ENCODE measurements around the gene HCN2. TPM values are rescaled to one million over a fixed set of nuclear protein-coding genes. Genes with fewer than 3 reads are reported as not detected.

The HCN2 gene
- total RNA-seq, 1 donor: under 0.01 TPM

Other genes with a start within 250 kb of the HCN2 start
- gene MIER2, start 245.1 kb upstream of the HCN2 start, total RNA-seq: 10.5 TPM
- not detected for gene C2CD4C, start 180.7 kb upstream of the HCN2 start, total RNA-seq
- gene SHC2, start 128.8 kb upstream of the HCN2 start, total RNA-seq: under 0.01 TPM
- gene MADCAM1, start 93.4 kb upstream of the HCN2 start, total RNA-seq: 0.27 TPM
- gene TPGS1, start 82.4 kb upstream of the HCN2 start, total RNA-seq: 59.0 TPM
- 49.3 TPM for gene CDC34, start 58.1 kb upstream of the HCN2 start, total RNA-seq
- gene GZMM, start 45.8 kb upstream of the HCN2 start, total RNA-seq: 0.27 TPM
- 254 TPM for gene BSG, start 17.3 kb upstream of the HCN2 start, total RNA-seq
- 50.9 TPM for gene POLRMT, start 43.7 kb downstream of the HCN2 start, total RNA-seq
- under 0.01 TPM for gene FGF22, start 50.0 kb downstream of the HCN2 start, total RNA-seq
- gene RNF126, start 73.3 kb downstream of the HCN2 start, total RNA-seq: 50.1 TPM
- gene FSTL3, start 86.5 kb downstream of the HCN2 start, total RNA-seq: 7.5 TPM
- 829 TPM for gene PRSS57, start 105.6 kb downstream of the HCN2 start, total RNA-seq
- gene PALM, start 119.1 kb downstream of the HCN2 start, total RNA-seq: 15.6 TPM
- 0.27 TPM for gene MISP, start 161.2 kb downstream of the HCN2 start, total RNA-seq
- gene PTBP1, start 207.6 kb downstream of the HCN2 start, total RNA-seq: 348 TPM
- gene PLPPR3, start 232.1 kb downstream of the HCN2 start, total RNA-seq: 5.9 TPM
- gene AZU1, start 238.0 kb downstream of the HCN2 start, total RNA-seq: 5.4 TPM

Data from hematopoietic multipotent progenitor cell (in vitro differentiated cells).